Osteocyte (in vitro differentiated cells): Measurements from ENCODE around the gene PYGL. TPM values are rescaled to one million over a fixed set of nuclear protein-coding genes. Genes with fewer than 3 reads are reported as not detected.

ENCODE experiments used
- DNase-seq: peaks from one replicate; pipeline ENCODE4 v3.0.0; 2021; ENCODE audit warnings: mixed read lengths; ENCODE audit not compliant: unreplicated experiment; ENCODE audit errors: extremely low spot score
- H3K27ac Mint-ChIP-seq: one replicate; pipeline ENCODE4 v1.8.0; 2021; ENCODE audit warnings: mild to moderate bottlenecking, mixed read lengths; ENCODE audit not compliant: unreplicated experiment
- H3K27me3 Mint-ChIP-seq: one replicate; pipeline ENCODE4 v1.8.0; 2021; ENCODE audit warnings: mixed read lengths; ENCODE audit not compliant: unreplicated experiment
- H3K36me3 Mint-ChIP-seq: one replicate; pipeline ENCODE4 v1.8.0; 2021; ENCODE audit warnings: mixed read lengths; ENCODE audit not compliant: unreplicated experiment
- H3K4me1 Mint-ChIP-seq: one replicate; pipeline ENCODE4 v1.8.0; 2021; ENCODE audit warnings: mixed read lengths; ENCODE audit not compliant: unreplicated experiment
- H3K4me3 Mint-ChIP-seq: one replicate; pipeline ENCODE4 v1.8.0; 2021; ENCODE audit warnings: mild to moderate bottlenecking, moderate library complexity, mixed read lengths; ENCODE audit not compliant: unreplicated experiment
- H3K9me3 Mint-ChIP-seq: one replicate; pipeline ENCODE4 v1.8.0; 2021; ENCODE audit warnings: mixed read lengths; ENCODE audit not compliant: unreplicated experiment
- CTCF ChIP-seq: fragments of 200-600 bp; sonication (generic); IDR thresholded peaks from 2 replicates; pipeline ENCODE4 v1.5.0; 2021; ENCODE audit warnings: antibody characterized with exemption, mild to moderate bottlenecking, moderate library complexity
- total RNA-seq: library from RNA; stranded (reverse); gene quantifications from 2 replicates; pipeline ENCODE4 v1.2.1, GENCODE V29; 2021

Gene PYGL
- total RNA-seq, 1 donor from 2014 or later = 37.3 TPM

DNA sequence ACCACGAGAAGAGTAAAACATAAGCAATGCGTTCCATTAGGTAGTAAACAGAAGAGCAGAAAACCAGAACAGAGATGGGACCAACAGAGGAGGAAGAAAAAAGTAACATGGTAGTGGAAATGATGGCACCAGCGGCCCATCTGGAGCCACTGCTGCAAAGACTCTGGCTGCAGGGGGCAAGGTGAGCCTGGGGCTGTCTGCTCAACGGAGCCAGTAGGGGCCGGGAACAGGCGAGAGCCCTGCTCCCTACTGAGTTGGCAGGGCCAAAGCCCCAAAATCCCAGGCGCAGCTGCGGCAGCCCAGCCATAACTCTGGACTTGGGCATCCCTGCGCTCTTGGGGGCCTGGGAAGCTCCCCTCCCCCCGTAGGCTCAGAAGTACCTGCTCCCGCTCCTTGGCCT lies 28.5 kb upstream of the PYGL start:
- Mint-ChIP-seq H3K36me3 (no peaks in the 10 kb centered on the region), H3K9me3 (no peaks in the 10 kb centered on the region), H3K4me1 (peaks cover 8% of the 10 kb centered on the region), H3K4me3 (no peak overlapping the region), H3K27ac (no peak overlapping the region), H3K27me3 (no peaks in the 10 kb centered on the region)
- DNase-seq = no peak
- no peak for TF ChIP-seq CTCF

DNA sequence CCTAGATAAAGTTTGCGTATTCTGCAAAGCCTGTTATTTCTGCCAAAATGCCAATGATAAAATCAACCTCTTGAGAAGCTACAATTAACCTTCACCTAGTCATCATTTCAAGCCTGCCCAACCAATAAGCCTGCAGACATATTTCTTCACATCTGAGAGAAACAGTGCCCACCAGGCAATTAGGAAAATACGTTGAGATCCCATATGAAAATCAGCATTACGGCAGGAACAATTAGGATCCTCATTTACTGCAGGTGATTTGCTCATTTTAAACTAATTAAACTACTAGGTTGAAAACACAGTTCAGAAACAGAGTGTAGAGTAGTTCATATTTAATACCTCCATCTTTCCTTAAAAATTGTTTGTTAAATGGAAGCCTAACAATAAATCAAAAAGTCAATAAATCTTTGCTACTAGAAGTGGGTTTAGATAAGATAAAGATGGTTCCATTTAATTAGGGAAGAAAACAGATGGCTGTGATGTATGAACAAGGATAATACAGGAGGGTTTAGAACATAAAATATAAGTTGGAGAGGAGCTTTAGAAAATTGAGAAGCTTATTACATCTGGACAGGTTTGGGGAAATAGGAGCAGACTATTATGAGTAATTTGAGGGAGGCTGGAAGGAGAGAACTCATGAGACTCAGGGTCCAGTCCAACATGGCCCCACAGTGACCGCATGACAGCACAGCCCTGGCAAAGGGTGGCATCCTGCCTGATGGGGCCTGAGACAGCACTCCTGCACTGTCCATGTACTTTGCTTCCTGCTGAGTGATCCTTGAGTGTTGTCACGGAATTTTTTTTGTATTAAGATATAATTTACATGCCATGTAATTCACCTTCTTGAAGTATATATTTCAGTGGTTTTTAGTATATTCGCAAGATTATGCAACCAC lies 26.9 kb upstream of the PYGL start:
- H3K4me1 Mint-ChIP-seq = peaks cover 23% of the 10 kb centered on the region
- H3K4me3 Mint-ChIP-seq = no peak overlapping the region
- H3K27ac Mint-ChIP-seq = no peak overlapping the region
- no peak for TF ChIP-seq CTCF
- DNase-seq = no peak
- H3K9me3 Mint-ChIP-seq = no peaks in the 10 kb centered on the region
- no peaks in the 10 kb centered on the region for H3K36me3 Mint-ChIP-seq
- H3K27me3 Mint-ChIP-seq = no peaks in the 10 kb centered on the region

GRCh38 chr14:50967790-50968189 lies 23.5 kb upstream of the PYGL start:
- H3K9me3 Mint-ChIP-seq = no peaks in the 10 kb centered on the region
- no peak overlapping the region for H3K4me3 Mint-ChIP-seq
- peaks cover 54% of the 10 kb centered on the region for H3K4me1 Mint-ChIP-seq
- H3K27ac Mint-ChIP-seq = peak overlapping the region; percentile 76
- no peaks in the 10 kb centered on the region for H3K36me3 Mint-ChIP-seq
- H3K27me3 Mint-ChIP-seq = no peaks in the 10 kb centered on the region
- no peak for TF ChIP-seq CTCF
- no peak for DNase-seq

DNA sequence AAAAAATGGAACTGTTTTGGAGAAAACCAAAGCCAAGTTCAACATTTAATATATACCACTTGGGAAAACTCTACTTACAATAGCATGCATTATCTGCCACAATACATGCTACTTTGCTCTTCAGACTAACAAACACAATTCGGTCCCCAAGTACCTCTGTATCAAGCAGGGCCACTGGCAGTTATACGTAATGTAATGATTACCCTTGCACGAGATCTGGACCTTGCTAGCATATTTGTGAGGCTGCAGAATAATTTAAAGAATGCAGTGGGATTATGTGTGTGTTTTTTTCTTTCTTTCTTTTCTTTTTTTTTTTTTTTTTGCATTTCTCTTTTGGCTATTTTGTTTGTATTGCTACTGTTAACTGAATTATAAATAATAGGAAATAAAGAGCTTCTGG lies 22.8 kb upstream of the PYGL start:
- DNase-seq = no peak
- Mint-ChIP-seq H3K27me3 (no peaks in the 10 kb centered on the region), H3K4me3 (no peak overlapping the region), H3K4me1 (peaks cover 60% of the 10 kb centered on the region), H3K9me3 (no peaks in the 10 kb centered on the region), H3K27ac (peak overlapping the region; percentile 76), H3K36me3 (no peaks in the 10 kb centered on the region)
- no peak for TF ChIP-seq CTCF

DNA sequence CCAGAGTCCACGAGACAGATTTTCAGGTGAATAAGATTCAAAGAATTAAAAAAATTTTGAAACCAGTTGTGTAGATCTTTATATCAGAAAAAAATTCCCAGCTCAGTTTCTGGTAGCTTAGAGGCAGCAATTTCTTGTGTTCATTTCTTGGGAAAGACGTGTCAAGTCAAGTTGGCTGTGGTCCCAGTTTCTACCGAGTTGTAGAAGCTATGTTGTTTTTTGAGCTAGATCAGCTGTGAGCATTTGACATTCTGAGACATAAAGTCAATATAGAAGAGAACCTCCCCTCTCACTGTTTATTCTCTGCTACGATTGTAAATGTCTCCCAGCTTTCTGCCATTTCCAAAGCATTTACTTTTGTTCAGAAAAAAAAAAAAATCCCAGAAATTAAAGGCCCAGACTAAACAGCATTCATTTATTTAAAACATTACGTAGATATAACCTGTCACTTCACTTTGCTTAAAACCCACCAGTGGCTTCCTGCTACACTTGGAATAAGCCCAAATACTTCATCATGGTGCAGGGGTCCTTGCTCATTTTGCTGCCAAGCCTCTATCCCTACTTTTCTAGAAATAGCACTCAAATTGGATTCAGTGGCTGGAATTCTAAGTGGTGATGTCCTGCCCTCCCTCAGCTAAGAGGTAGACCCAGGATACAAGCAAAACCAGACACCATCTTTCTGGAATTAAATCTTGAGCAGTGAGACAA lies 20.6 kb upstream of the PYGL start:
- Mint-ChIP-seq H3K9me3 (no peaks in the 10 kb centered on the region), H3K4me3 (peak overlapping the region; percentile 38), H3K27ac (peak overlapping the region; percentile 88), H3K27me3 (no peaks in the 10 kb centered on the region), H3K36me3 (no peaks in the 10 kb centered on the region), H3K4me1 (peaks cover 70% of the 10 kb centered on the region)
- peak; percentile 89 for DNase-seq
- no peak for TF ChIP-seq CTCF
